ENCODE measurements around the gene ROPN1. TPM values are rescaled to one million over a fixed set of nuclear protein-coding genes. Genes with fewer than 3 reads are reported as not detected.
"Not testable (repeated sequence)": the region's sequence is repeated elsewhere in the genome, so short reads cannot be mapped to it uniquely, and the experiment has no call there.

The ROPN1 gene
- total and polyA plus RNA-seq, 2 of the 13 experiments (the other 11 are each of a cell fraction or from before 2014, with no cell fraction given), result not detected

GRCh38 chr3:123984957-123985356 lies 7.0 kb downstream of the ROPN1 start:
- in situ Hi-C loops (cut with HindIII; ENCODE audit: extremely low pct_ligation_motif_present, low pct_unique_long_range_greater_than_20kb), result no loop called here
- 22% methylated on average over 3 of the region's 3 CpGs for WGBS (ENCODE audit: low lambda C conversion rate)
- intact Hi-C loops (cut with micrococcal nuclease; ENCODE audit: unreplicated experiment), result no loop called here

GRCh38 chr3:123984350-123984749 lies 7.6 kb downstream of the ROPN1 start:
- CTCF ChIA-PET (ENCODE audit: low intra/inter-chr PET ratio, low total read pairs), result no interaction called here
- Histone ChIP-seq H2AFZ (ENCODE audit: low read length) (no peak overlapping the region), H4K20me1 (ENCODE audit: insufficient read depth, low read length) (no peaks in the 10 kb centered on the region), H3K9me3 (ENCODE audit: low read length) (no peaks in the 10 kb centered on the region), H3K27ac (ENCODE audit: extremely low read length, insufficient read depth, low read length) (no peak overlapping the region), H3K4me2 (ENCODE audit: low read depth, low read length) (no peak overlapping the region), H3K36me3 (replicated peaks in 1 of 2; ENCODE audit: control insufficient read depth in 1 of 2, insufficient read depth in 2 of 2, low read length in 2 of 2) (no peaks in the 10 kb centered on the region), H3K4me1 (ENCODE audit: insufficient read depth, low read length) (no peaks in the 10 kb centered on the region), H3K79me2 (ENCODE audit: insufficient read depth, low read length) (no peaks in the 10 kb centered on the region), H3K27me3 (ENCODE audit: control insufficient read depth in 1 of 2, insufficient read depth in 2 of 2, low read length in 2 of 2) (peaks cover 0 to 24% of the 10 kb centered on the region in 2 experiments; a peak in 1 of 5 replicates), H3K4me3 (replicated peaks in 1 of 3; ENCODE audit: insufficient read depth in 1 of 3, low read depth in 2 of 3, low read length in 3 of 3) (no peak overlapping the region), H3K9ac (ENCODE audit: insufficient read depth, low read depth, low read length) (no peak overlapping the region)
- no peak for TF ChIP-seq MZF1 (CRISPR knock-in tag; IDR thresholded peaks at IDR 0.05; ENCODE audit: borderline replicate concordance)
- TF ChIP-seq PLRG1 (conservative IDR thresholded peaks at IDR 0.05), result no peak
- TF ChIP-seq ZNF770 (CRISPR knock-in tag; IDR thresholded peaks at IDR 0.05), result no peak
- TF ChIP-seq GTF3A (CRISPR knock-in tag; conservative IDR thresholded peaks at IDR 0.05), result no peak
- 5% methylated on average over 1 of the region's 1 CpG for WGBS (ENCODE audit: low lambda C conversion rate)
- in situ Hi-C loops (cut with HindIII; ENCODE audit: extremely low pct_ligation_motif_present, low pct_unique_long_range_greater_than_20kb), result no loop called here
- FAIRE-seq, result no peak
- no TSS peak for BruUV-seq (replicated peaks)
- POLR2A ChIA-PET, result no interaction called here
- intact Hi-C loops (cut with micrococcal nuclease; ENCODE audit: unreplicated experiment), result no loop called here
- DNase-seq (ENCODE audit: low spot score), result no peak
- no peak for ATAC-seq

More at GRCh38 chr3:123984957-123985356, 7.0 kb downstream of the ROPN1 start:
- no peaks in the 10 kb centered on the region for H3K36me3 ChIP-seq (replicated peaks in 1 of 2; ENCODE audit: control insufficient read depth in 1 of 2, insufficient read depth in 2 of 2, low read length in 2 of 2)
- TF ChIP-seq ETV6 (CRISPR knock-in tag; conservative IDR thresholded peaks at IDR 0.05), result no peak
- no peak for TF ChIP-seq ZNF746 (CRISPR knock-in tag; IDR thresholded peaks at IDR 0.05)
- TF ChIP-seq CREB1 (IDR thresholded peaks at IDR 0.05), result no peak
- TF ChIP-seq CREB1 (CRISPR knock-in tag; IDR thresholded peaks at IDR 0.05), result no peak
- no peak for TF ChIP-seq FOXK1 (CRISPR knock-in tag; IDR thresholded peaks at IDR 0.05; ENCODE audit: borderline replicate concordance, low read depth)
- no peak for TF ChIP-seq KDM2A (CRISPR knock-in tag; IDR thresholded peaks at IDR 0.05; ENCODE audit: borderline replicate concordance, low read depth)
- TF ChIP-seq ZMAT5 (CRISPR knock-in tag; IDR thresholded peaks at IDR 0.05; ENCODE audit: borderline replicate concordance, low read depth), result no peak
- ChIA-PET CTCF (ENCODE audit: low intra/inter-chr PET ratio, low total read pairs) (no interaction called here), POLR2A (no interaction called here)
- H4K20me1 ChIP-seq (ENCODE audit: insufficient read depth, low read length), result no peaks in the 10 kb centered on the region
- no peak overlapping the region for H3K27ac ChIP-seq (ENCODE audit: extremely low read length, insufficient read depth, low read length)
- peaks cover 0 to 23% of the 10 kb centered on the region in 2 experiments; a peak in 2 of 5 replicates for H3K27me3 ChIP-seq (ENCODE audit: control insufficient read depth in 1 of 2, insufficient read depth in 2 of 2, low read length in 2 of 2)
- H3K9ac ChIP-seq (ENCODE audit: insufficient read depth, low read depth, low read length), result no peak overlapping the region
- no peak overlapping the region for H3K4me3 ChIP-seq (replicated peaks in 1 of 3; ENCODE audit: insufficient read depth in 1 of 3, low read depth in 2 of 3, low read length in 3 of 3)
- DNase-seq (ENCODE audit: low spot score), result no peak
- no peak overlapping the region for H2AFZ ChIP-seq (ENCODE audit: low read length)
- no peaks in the 10 kb centered on the region for H3K9me3 ChIP-seq (ENCODE audit: low read length)
- ATAC-seq, result no peak
- no peak for FAIRE-seq
- no peaks in the 10 kb centered on the region for H3K79me2 ChIP-seq (ENCODE audit: insufficient read depth, low read length)
- H3K4me1 ChIP-seq (ENCODE audit: insufficient read depth, low read length), result no peaks in the 10 kb centered on the region
- no peak overlapping the region for H3K4me2 ChIP-seq (ENCODE audit: low read depth, low read length)
- no TSS peak for BruUV-seq (replicated peaks)

GRCh38 chr3:123981317-123981716 lies 10.6 kb downstream of the ROPN1 start:
- intact Hi-C loops (cut with micrococcal nuclease; ENCODE audit: unreplicated experiment); POLR2A ChIA-PET; H2AFZ ChIP-seq (ENCODE audit: low read length); FAIRE-seq; in situ Hi-C loops (cut with HindIII; ENCODE audit: extremely low pct_ligation_motif_present, low pct_unique_long_range_greater_than_20kb); H3K27ac ChIP-seq (ENCODE audit: extremely low read length, insufficient read depth, low read length); H3K36me3 ChIP-seq (replicated peaks in 1 of 2; ENCODE audit: control insufficient read depth in 1 of 2, insufficient read depth in 2 of 2, low read length in 2 of 2); ATAC-seq; BruUV-seq (replicated peaks); H3K9me3 ChIP-seq (ENCODE audit: low read length); DNase-seq (ENCODE audit: low spot score); H3K4me1 ChIP-seq (ENCODE audit: insufficient read depth, low read length); H3K79me2 ChIP-seq (ENCODE audit: insufficient read depth, low read length); H4K20me1 ChIP-seq (ENCODE audit: insufficient read depth, low read length); CTCF ChIA-PET (ENCODE audit: low intra/inter-chr PET ratio, low total read pairs); H3K4me3 ChIP-seq (replicated peaks in 1 of 3; ENCODE audit: insufficient read depth in 1 of 3, low read depth in 2 of 3, low read length in 3 of 3); H3K9ac ChIP-seq (ENCODE audit: insufficient read depth, low read depth, low read length); H3K4me2 ChIP-seq (ENCODE audit: low read depth, low read length): not testable (repeated sequence)
- H3K27me3 ChIP-seq (ENCODE audit: control insufficient read depth in 1 of 2, insufficient read depth in 2 of 2, low read length in 2 of 2), result peaks cover 0 to 19% of the 10 kb centered on the region in 2 experiments; a peak in 1 of 5 replicates
- 14% methylated on average over 4 of the region's 4 CpGs for WGBS (ENCODE audit: low lambda C conversion rate)

Data from HepG2 (cell line).